GM21423 (cell line): ENCODE results near the gene EBI3.
"Not testable (repeated sequence)": the region's sequence is repeated elsewhere in the genome, so short reads cannot be mapped to it uniquely, and the experiment has no call there.

Source experiments
- ATAC-seq: cut with Tn5 transposase; IDR thresholded peaks from one replicate; pipeline ENCODE4 v1.9.1; 2021; ENCODE audit warnings: mild to moderate bottlenecking, moderate library complexity; ENCODE audit not compliant: unreplicated experiment

Gene EBI3

DNA sequence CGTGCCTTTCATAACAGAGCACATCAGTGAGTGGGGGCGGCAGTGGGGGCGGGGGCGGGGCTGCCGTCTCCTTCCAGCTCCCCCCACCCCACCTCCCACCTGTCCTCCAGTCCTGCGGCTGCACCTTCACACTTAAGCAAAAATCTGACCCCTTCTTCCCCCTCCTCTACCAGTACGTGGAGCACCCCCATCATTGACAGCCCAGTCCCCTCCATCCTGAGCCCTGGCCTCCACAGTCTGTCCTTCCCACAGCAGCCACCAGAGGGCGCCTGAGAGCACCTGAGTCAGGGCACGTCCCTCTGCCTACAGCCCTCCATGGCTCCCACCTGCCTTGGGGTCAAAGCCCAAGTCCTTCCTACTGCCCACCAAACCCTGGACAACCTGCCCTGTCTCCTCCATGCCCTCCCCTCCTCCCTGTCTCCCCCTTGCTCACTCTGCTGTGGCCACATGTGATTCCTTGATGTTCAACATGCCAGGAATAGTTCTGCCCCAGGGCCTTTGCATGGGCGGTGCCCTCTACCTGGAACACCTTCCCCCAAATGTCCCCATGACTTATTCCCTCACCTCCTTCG is 4.0 kb downstream of the EBI3 start:
- ATAC-seq: no peak

DNA sequence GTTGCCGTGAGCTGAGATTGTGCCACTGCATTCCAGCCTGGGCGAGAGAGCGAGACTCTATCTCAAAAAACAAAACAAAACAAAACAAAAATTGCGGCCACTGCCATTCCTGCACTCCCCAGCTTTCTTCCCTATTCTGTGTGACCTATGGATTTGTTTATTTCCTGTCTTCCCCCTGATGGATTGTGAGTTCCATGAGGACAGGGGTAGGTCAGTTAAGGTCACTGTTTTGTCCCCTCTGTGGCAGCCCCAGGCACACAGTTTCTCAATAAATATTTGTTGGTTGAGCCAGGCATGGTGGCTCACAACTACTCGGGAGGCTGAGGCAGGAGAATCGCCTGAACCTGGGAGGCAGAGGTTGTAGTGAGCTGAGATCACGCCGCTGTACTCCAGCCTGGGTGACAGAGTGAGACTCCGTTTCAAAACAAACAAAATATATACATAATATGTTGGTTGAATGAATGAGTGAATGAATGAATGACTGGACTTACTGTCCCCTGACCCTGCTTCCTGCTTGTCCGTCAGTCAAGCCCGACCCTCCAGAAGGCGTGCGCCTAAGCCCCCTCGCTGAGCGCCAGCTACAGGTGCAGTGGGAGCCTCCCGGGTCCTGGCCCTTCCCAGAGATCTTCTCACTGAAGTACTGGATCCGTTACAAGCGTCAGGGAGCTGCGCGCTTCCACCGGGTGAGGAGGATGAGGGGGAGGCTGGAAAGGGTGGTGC is 5.0 kb downstream of the EBI3 start:
- ATAC-seq: no peak

DNA sequence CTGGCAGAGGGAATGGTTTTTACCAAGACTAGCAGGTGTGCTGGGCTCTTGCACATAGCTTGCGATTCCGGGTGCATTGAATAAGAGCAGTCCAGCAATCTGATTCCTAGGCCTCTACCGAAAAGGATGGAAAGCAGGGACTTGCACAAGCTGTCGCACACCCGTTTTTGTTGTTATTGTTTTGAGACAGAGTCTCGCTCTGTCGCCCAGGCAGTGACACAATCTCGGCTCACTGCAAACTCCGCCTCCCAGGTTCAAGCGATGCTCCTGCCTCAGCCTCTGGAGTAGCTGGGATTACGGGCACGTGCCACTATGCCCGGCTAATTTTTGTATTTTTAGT is 5.5 kb downstream of the EBI3 start:
- ATAC-seq: no peak

DNA sequence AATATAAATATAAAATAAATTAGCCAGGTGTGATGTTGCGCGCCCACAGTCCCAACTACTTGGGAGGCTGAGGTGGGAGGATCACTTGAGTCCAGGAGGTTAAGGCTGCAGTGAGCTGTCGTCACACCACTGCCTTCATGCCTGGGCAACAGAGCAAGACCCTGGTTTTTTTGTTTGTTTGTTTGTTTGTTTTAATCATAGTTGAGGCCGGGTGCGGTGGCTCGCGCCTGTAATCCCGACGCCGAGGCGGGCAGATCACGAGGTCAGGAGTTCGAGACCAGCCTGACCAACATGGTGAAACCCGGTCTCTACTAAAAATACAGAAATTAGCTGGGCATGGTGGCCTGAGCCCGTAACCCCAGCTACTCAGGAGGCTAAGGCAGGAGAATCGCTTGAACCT is 8.2 kb downstream of the EBI3 start:
- not testable (repeated sequence) for ATAC-seq

DNA sequence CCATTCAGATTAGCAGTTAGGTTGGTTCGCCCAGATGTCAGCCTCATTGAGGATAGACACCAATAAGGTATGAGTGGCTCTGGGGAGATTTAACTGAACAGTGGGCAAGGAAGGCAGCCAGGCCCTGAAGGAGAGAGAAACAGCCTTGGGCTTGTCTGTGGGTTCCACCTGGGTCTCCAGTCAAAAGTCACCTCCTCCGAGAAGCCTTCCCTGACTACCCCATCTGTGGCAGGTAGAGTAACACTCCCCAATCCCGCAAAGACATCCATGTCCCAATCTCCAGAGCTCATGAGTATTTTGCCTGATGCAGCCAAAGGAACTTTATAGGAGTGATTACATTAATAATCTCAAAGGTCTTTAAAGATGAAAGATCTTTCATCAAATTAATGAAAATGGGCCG is 9.5 kb downstream of the EBI3 start:
- no peak for ATAC-seq

DNA sequence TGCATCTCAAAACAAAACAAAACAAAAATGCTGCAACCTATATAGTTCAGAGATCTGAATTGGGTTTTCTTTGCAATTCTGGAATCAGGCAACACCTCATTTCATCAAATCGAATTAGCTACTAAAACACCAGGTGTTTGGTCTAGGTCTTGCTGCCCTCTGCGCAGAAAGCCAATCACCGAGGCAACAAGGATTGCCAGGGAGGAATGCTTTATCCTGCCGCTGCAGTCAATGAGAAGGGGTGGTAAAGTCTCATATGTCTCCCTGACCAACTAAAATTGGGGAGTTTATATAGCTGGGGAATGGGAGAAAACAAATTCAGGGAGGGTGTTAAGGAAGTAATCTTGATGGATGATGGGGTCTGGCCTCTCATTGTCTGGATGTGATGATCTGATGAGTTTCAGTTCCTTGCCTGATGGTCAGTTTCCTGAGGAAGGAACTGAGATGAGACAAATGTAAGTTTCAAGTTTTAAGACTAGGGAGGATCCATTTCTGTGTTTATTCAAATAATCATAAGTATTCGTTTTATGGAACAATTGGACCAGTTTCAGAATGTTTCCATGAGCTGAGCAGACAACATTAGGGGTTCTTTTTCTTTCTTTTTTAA is 12.6 kb downstream of the EBI3 start:
- no peak for ATAC-seq

DNA sequence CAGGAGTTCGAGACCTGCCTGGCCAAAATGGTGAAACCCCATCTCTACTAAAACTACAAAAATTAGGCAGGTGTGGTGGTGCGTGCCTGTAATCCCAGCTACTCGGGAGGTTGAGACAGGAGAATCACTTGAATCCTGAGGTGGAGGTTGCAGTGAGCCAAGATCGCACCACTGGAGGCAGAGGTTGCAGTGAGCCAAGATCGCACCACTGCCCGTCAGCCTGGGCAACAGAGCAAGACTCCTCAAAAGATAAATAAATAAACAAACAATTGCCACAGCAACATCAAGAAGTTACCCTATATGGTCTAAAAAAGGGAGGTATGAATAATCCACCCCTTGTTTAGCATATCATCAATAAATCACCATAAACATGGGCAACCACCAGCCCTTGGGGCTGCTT is 16.6 kb downstream of the EBI3 start:
- not testable (repeated sequence) for ATAC-seq

DNA sequence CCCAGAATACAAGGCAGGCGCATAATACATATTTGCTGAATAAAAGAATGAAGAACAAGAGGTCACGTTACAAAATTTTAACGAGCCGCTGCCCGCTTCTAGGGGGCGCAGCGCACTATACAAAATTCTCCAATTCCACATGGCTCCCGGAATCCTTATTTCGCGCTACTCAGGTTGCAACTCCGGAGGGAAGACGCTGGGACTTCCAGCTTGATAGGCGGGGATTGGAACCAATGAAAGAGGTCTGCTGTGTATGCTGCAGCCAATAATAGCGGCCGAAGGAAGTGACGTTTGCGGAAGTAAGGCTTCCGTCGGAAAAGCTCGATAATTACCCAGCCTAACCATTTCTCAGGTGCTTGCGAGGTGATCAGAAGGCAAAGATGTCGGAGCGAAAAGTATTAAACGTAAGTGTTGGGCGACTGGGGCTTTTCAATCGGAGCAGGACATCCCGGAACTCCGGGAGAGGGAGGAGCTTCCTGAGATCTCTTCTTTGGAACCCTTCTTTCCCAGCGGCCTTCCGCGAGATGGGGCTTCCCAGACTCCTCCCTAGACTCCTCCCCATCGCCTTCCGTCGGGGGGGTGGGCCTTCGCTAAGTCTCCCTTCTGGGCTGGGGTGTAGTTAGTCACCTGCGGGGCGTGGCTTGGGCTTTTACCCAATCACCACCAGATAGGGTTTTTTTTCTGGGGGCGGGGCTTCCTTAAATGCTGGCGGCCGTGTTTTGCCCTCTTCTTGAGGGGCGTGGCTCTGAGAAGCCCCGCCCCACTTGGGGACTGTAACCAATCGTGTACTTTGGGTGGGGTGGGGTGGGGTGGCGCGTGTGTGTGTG is 17.7 kb downstream of the EBI3 start, which contains the start of gene YJU2:
Gene YJU2, plus strand, starts transcription at position 314 of the 827 bp plus-strand sequence. Its CDS starts 67 bp downstream, at position 381.
- peak; percentile 86 for ATAC-seq

DNA sequence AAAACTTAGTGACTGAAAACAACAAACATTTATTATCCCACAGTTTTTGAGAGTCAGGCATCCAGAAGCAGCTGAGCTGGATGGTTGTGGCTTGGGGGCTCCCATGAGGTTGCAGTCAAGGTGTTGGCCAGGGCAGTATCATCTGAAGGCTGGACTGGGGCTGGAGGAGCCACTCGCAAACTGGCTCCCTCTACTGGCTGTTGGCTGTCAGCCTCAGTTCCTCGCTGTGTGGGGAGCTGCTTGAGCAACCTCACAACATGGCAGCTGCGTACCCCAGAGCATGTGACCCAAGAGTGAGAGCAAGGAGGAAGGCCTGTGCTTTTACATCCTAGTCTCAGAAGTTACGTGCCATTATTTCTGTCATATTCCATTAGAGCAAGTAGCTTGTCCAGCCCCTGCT is 27.2 kb downstream of the EBI3 start:
- no peak for ATAC-seq

DNA sequence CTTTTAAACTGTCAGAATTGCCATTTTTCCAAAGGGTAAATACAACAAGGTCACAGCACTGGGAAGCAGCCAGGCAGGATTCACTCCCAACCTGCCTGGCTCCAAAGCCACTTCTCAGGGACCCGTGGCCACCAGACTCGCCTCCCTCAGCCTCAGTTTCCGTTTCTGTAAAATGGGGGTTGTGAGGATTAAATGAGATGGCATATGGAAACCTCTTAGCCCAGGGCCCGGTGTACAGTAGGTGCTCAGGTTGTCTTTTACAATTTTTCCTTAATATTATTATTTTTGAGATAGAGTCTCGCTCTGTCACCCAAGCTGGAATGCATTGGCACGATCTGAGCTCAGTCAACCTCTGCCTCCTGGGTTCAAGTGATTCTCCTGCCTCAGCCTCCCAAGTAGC is 27.7 kb downstream of the EBI3 start:
- no peak for ATAC-seq

DNA sequence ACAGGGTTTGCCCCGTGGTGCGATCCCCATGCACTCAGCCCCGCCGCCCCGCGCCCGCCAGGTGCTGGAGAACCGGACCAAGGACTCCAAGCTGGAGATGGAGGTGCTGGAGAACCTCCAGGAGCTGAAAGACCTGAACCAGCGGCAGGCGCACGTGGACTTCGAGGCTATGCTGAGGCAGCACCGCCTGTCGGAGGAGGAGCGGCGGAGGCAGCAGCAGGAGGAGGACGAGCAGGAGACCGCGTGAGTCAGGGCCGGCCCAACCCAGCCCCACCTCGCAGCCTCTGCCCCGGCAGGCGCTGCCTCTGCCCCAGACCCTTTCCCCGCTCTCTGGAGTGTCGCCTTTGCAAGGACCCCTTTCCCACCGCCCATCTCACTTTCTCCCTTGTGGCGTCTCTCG is 28.9 kb downstream of the EBI3 start:
- no peak for ATAC-seq

DNA sequence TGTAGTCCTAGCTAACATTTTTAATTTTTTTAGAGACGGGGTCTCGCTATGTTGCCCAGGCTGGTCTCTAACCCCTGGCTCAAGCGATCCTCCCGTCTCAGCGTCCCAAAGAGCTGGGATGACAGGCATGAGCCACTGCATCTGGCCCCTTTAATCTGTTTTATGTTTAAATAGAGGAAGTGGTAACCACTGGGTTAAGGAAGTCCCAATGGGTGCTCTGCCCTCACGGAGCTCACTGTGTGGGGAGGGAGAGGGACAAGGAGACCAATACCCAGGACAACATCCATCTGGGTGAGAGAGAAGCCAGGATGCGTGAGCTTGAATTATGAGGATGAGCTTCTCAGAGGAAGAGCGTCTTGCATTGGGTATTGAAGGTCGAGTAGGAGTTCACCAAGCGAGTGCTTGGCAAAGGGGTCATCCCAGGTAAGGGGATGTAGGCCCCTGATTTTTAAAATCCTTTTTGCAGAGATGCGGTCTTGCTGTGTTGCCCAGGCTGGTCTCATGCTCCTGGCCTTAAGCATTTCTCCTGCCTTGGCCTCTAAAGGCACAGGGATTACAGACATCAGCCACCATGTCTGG is 31.4 kb downstream of the EBI3 start:
- ATAC-seq: no peak

DNA sequence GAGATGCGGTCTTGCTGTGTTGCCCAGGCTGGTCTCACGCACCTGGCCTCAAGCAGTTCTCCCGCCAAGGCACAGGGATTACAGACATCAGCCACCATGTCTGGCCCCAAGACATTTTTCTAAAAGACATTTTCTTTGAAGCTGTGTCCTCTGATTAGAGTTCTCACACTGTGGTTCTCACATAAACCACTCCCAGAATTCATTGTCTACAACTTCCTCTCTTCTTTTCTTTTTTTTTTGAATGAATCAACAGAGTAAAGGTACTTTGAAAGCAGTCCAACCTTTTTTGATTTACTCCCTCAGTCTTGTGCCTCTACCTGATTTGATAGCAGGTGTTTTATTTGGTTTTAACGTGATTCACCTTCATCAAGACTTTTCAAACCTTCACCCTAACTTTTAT is 35.5 kb downstream of the EBI3 start:
- ATAC-seq: no peak

DNA sequence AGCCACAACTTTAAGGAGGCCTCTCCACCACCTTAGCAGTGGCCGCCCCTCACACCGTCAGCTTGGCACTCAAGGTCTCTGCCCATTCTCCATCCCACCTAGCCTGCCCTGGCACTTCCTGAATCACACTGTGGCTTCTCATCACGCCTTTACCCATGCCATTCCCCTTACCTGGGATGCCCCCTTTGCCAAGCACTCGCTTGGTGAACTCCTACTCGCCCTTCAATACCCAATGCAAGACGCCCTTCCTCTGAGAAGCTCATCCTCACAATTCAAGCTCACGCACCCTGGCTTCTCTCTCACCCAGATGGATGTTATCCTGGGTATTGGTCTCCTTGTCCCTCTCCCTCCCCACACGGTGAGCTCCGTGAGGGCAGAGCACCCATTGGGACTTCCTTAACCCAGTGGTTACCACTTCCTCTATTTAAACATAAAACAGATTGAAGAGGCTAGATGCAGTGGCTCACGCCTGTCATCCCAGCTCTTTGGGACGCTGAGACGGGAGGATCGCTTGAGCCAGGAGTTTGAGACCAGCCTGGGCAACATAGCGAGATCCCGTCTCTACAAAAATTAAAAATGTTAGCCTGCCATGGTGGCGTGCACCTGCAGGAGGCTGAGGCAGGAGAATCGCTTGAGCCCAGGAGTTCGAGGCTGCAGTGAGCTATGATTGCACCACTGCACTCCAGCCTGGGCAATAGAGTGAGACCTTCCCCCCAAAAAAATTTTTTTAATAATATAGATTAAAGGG is 37.1 kb downstream of the EBI3 start:
- no peak for ATAC-seq

DNA sequence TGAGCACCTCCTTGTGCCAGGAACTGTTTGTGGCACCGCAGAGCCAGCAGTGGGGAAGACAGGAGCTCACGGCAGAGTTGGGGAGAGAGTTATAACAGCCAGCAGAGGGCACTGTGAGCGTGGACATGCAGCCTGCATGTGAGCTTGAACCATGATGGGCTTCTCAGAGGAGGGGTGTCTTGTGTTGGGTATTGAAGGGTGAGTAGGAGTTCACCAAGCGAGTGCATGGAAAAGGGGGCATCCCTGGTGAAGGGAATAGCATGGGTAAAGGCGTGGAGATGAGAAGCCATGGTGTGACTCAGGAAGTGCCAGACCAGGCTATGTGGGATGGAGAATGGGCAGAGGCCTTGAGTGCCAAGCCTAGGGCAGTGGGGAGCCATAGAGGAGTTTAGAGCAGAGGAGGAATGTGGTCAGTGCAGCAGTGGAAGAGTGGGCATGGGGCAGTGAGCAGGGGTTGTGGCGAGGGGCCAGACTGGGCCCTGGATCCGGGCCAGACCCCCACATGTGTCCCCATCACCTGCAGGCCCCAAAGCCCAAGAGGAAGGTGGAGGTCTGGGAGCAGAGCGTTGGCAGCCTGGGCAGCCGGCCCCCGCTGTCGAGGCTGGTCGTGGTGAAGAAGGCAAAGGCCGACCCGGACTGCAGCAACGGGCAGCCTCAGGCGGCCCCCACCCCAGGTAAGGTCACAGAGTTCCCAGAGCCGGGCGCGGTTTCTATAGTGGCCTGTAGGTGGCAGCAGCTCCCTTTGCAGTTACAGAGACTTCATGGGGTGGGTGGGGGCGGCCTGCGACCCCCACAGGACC is 38.0 kb downstream of the EBI3 start:
- no peak for ATAC-seq

DNA sequence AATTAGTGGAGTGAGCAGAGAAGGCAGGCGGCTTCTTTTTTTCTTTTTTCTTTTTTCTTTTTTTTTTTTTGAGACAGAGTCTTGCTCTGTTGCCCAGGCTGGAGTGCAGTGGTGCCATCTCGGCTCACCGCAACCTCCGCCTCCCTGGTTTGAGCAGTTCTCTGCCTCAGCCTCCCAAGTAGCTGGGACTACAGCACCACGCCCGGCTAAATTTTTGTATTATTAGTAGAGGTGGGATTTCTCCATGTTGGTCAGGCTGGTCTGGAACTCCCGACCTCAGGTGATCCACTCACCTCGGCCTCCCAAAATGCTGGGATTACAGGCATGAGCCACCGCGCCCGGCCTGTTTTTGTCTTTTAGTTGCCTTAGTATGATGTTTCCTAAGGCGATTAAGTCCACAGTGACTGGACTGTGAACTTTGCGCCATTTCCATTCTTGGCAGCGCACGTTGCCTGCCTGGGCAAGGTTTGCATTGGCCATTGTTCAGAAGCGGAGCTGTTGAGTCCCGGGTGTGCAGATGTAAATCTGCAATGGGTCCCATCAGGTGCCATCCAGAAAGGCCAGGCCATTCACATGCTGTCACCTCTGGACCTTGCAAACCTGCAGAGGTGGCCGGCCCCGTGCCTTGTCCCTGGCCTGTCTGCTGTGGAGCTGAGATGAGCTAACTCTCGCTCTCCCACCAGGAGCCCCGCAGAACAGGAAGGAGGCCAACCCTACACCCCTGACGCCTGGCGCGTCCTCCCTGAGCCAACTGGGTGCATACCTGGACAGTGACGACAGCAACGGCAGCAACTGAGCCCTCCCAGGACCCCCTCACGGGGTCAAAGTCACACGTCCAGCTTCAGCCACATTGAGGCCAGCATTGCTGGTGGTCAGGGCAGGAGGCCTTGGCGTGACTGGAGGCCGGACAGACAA is 38.8 kb downstream of the EBI3 start:
- ATAC-seq: no peak

DNA sequence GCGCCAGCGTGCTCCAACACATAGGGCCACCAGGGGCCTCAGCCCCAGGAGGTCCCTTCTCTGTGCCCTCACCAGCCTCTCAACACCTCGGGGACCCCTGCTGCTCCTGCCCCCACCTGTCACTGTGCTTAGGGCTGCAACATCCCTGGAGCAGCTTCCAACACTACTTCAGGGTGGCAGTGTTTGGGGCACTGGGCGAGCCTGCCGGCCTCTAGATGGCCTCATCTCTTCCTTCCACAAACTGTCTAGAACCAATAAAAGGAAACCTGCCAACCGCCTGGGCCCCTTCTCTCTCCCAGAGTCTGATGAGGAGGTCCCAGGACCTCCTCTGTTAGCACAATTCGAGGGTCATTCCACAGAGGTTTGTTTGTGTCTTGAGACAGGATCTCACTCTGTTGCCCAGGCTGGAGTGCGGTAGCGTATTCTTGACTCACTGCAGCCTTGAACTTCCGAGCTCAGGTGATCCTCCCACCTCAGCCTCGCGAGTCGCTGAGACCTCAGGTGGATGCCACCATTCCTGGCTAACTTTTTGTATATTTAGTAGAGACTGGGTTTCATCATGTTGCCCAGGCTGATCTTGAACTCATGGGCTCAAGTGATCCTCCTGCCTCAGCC is 39.6 kb downstream of the EBI3 start:
- ATAC-seq: no peak

DNA sequence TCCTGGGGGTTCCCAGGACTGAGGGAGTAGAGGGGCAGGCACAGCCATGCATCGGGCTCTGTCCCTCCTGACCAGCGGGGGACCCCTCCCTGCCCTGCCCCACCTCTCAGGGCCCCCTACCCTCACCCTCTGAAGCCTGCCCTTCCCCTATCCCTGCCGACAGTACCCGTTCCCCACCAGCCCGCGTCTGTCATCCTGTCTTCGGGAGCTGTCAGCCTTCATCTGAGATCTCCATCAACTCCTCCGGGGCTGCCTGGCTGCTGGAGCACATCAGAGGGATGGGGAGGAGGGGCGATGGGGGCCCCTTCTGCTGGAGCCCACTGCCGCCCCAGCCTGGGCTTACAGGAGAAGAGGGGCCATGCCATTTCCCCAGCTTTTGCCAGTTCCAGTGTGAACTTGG is 43.6 kb downstream of the EBI3 start:
- no peak for ATAC-seq
